WTC11 (cell line): ENCODE measurements around the gene MECP2.

Source experiments
- PRRX2 ChIP-seq: fragments of 250-450 bp; sonication (Bioruptor Pico); IDR thresholded peaks from 2 replicates; pipeline ENCODE4 v1.8.0; 2021; ENCODE audit warnings: mild to moderate bottlenecking
- ZNF317 ChIP-seq: sonication (generic); formaldehyde crosslinking; IDR thresholded peaks from 2 replicates; pipeline ENCODE4 v1.8.1; 2023; ENCODE audit warnings: low read depth, mild to moderate bottlenecking, moderate library complexity, missing genetic modification reagents, borderline replicate concordance
- TF ChIP-seq, protein P1 (sequence below): fragments of 200-600 bp; IDR thresholded peaks from 2 replicates; pipeline ENCODE4 v1.8.0; 2022; ENCODE audit warnings: antibody characterized with exemption
- TF ChIP-seq, protein P2 (sequence below): sonication (generic); formaldehyde crosslinking; IDR thresholded peaks from 2 replicates; pipeline ENCODE4 v1.8.1; 2022; ENCODE audit warnings: missing genetic modification reagents, borderline replicate concordance
- TF ChIP-seq, protein P3 (sequence below): sonication (generic); formaldehyde crosslinking; IDR thresholded peaks from 2 replicates; pipeline ENCODE4 v1.8.1; 2023; ENCODE audit warnings: mild to moderate bottlenecking, missing genetic modification reagents, moderate library complexity

DNA sequence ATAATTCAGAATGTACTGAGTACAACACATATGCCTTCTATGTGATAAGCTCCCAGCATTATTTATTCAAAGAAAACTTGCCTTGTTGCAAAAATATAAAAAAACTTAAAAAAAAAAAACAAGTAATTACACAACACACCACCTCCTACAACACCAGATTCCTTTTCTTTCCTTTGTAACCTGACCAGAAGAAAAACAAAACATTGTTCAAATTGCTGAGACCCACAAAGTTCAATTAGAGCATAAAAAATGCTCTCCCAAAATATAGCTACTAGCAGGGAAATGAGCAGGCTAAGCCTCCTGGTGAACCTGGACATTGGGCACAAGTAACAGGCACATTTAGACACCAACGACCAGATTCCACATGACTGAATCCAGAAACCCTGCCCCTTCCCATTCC is 38.3 kb downstream of the MECP2 start:
- TF ChIP-seq, protein P1, sequence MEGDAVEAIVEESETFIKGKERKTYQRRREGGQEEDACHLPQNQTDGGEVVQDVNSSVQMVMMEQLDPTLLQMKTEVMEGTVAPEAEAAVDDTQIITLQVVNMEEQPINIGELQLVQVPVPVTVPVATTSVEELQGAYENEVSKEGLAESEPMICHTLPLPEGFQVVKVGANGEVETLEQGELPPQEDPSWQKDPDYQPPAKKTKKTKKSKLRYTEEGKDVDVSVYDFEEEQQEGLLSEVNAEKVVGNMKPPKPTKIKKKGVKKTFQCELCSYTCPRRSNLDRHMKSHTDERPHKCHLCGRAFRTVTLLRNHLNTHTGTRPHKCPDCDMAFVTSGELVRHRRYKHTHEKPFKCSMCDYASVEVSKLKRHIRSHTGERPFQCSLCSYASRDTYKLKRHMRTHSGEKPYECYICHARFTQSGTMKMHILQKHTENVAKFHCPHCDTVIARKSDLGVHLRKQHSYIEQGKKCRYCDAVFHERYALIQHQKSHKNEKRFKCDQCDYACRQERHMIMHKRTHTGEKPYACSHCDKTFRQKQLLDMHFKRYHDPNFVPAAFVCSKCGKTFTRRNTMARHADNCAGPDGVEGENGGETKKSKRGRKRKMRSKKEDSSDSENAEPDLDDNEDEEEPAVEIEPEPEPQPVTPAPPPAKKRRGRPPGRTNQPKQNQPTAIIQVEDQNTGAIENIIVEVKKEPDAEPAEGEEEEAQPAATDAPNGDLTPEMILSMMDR, result no peak
- no peak for TF ChIP-seq ZNF317 (CRISPR knock-in tag)
- TF ChIP-seq, protein P2, sequence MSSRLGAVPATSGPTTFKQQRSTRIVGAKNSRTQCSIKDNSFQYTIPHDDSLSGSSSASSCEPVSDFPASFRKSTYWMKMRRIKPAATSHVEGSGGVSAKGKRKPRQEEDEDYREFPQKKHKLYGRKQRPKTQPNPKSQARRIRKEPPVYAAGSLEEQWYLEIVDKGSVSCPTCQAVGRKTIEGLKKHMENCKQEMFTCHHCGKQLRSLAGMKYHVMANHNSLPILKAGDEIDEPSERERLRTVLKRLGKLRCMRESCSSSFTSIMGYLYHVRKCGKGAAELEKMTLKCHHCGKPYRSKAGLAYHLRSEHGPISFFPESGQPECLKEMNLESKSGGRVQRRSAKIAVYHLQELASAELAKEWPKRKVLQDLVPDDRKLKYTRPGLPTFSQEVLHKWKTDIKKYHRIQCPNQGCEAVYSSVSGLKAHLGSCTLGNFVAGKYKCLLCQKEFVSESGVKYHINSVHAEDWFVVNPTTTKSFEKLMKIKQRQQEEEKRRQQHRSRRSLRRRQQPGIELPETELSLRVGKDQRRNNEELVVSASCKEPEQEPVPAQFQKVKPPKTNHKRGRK (CRISPR knock-in tag), result no peak
- TF ChIP-seq, protein P3, sequence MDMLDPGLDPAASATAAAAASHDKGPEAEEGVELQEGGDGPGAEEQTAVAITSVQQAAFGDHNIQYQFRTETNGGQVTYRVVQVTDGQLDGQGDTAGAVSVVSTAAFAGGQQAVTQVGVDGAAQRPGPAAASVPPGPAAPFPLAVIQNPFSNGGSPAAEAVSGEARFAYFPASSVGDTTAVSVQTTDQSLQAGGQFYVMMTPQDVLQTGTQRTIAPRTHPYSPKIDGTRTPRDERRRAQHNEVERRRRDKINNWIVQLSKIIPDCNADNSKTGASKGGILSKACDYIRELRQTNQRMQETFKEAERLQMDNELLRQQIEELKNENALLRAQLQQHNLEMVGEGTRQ (CRISPR knock-in tag), result no peak
- no peak for TF ChIP-seq PRRX2 (CRISPR knock-in tag)
